HTERT RPE-1 (cell line): ENCODE results near the gene PRR7.

ENCODE experiments used
- in situ Hi-C: fragments of 300-500 bp; cut with MboI; formaldehyde crosslinking; loops from 4 replicates; pipeline ENCODE4 v1.14.3; 2020; ENCODE audit warnings: low sequenced_read_pairs

PRR7 gene

GRCh38 chr5:177423671-177424070 is 22.9 kb upstream of the PRR7 start:
- in situ Hi-C loops, result no loop called here

DNA sequence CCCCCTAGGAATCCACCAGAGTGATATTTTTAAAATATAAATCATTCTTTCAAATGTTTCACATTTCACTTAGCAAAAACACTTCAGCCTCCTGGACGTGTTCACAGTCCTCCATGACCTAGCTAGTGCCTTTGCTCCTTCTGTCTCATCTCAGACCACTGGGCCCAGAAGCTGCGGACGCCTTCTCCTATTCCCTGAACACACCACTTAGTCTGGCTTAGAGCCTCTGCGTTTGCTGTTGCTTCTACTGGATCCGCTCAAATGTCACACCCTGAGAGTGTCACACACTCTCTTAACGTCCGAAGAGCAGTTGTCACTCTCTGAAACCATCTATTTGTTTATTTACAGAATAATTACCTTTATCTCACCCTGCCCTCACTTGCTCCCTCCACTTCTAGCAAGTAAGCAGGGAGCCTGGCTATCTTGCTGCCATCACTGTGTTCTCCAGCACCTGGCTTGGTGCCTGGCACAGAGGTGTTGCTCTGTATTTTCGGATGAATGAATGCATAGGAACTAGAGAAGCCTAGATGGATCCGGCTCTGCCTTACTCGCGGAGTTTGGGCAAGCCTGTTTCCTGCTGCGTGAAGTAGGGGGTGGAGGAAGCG is 21.3 kb upstream of the PRR7 start:
- in situ Hi-C loops, result no loop called here

DNA sequence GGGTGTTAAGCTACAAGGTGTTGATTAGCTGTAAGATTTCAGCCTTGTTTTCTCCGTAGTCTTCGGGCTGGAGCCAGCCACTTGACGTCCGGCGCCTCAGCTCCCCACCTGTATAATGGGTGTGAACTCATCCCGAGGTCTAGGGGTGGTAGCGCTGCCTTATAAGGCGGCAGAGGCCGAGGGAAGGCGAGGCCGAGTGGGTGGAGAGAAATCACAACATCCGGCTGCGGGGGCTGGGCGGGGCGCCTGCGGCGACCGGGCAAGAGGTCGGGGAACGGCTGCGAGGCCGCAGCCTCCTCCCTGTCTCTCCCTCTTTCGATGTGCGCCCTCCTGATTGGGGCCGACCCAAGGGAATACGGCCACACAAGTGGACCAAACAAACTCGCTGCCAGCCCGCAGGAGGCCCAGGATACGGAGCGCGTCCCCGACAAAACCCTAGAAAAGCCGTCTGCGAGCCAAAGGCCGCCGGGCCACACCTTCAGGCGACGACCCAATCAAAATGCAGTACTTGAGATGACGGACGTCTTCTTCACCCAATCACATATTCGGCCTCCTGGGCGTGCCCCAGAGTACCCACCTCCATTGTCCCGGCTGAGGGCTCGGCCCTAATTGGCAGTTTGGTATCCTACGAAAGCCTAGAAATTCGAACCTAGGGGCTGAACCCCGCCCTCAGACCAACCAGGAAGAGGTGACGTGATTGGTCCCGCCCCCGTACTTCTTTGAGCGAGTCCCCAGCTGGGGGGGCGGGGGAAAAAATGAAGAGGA is 20.6 kb upstream of the PRR7 start:
- in situ Hi-C loops, result no loop called here

GRCh38 chr5:177426566-177427210 is 19.9 kb upstream of the PRR7 start, which contains the start of gene GRK6:
GRK6 (plus strand) TSS chr5:177426676; CDS start chr5:177426846, 170 bp downstream.
- in situ Hi-C loops, result no loop called here

DNA sequence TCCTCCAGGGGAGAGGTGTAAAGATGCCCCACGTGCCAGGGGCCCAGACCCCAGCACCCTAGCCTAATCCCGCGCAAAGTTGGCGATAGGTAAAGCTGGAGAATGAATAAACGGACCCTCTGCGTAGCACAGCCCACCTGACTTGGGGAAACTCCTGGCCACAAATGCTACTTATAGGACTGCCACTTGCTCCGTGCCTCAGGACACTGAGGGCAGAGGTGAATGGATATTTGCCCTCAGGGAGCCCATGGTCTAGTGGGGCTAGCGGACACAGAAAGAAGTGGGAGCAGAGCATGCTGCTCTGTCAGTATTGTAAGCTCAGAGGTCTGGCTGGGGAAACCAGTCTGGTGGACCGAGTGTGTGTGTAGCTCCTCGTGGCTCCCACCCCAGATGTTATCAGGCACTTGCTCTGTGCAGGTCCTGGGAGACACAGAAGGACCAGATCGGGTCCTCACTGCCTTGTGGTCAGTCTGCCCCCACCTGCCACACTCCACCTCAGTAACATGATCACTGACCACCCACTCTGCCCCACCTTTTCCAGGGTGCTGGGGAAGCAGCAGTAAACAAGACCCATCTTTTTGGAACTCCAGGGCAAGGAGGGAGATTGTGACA is 19.3 kb upstream of the PRR7 start:
- in situ Hi-C loops, result no loop called here

DNA sequence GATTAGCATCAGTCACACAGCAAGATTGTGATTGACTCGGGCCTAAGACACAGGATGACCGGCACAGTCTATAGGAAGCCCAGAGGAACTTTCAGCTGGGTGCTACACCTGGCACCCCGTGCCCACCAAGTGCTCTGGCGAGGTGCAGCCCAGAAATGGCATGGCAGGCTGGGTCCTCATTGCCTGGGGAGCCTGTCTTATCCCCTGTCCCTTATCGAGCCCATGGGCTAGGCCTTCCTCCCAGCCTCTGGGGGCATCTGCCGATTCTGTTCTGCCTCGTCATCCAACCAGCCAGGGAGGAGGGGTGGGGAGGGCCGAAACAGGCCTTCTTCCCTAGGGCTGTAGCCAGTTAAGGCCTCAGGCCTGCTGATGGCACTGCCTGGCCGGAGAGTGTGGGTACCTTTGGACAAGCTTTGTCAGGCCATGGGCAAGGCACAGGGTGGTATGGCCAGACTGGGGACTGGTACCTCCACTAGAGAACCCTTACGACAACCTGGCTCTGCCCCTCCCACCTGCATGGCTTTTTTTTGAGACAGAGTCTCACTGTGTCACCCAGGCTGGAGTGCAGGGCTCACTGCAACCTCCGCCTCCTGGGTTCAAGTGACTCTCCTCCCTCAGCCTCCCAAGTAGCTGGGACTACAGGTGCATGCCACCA is 18.6 kb upstream of the PRR7 start:
- in situ Hi-C loops, result no loop called here

DNA sequence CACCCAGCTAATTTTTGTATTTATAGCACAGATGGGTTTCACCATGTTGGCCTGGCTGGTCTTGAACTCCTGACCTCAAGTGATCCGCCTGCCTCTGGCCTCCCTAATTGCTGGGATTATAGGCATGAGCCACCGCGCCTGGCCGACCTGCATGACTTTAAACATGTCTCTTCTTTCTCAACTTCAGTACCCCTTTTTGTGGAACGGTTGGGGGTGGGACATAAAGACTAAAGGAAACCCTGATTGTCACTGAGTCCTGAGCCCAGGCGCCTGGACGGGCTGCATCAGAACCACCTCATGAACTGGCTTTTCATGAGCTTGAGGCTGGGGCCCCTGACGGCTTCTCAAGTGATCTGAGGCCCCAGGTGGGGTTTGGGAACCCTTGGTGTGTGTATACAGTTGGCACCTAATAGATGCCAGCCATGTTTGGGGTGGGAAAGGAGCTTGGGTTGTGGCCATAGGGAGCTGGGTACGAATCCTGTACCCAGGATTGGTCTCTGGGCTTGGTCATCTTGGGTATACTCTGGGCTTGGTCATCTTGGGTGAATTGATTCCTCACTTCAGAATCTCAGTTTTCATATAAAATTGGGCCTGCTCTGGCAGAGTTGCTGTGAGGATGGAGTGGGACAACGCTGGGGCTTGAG is 17.9 kb upstream of the PRR7 start:
- in situ Hi-C loops, result no loop called here

GRCh38 chr5:177429248-177430040 is 17.2 kb upstream of the PRR7 start:
- in situ Hi-C loops, result no loop called here

- in situ Hi-C loops, result no loop called here
Observed at GRCh38 chr5:177430140-177430951, 16.3 kb upstream of the PRR7 start.

- in situ Hi-C loops, result no loop called here
Observed at GRCh38 chr5:177430972-177431316, 15.7 kb upstream of the PRR7 start.

- in situ Hi-C loops, result no loop called here
Observed at GRCh38 chr5:177431317-177432142, 15.1 kb upstream of the PRR7 start.

- in situ Hi-C loops, result no loop called here
Observed at GRCh38 chr5:177432143-177432838, 14.3 kb upstream of the PRR7 start.

- in situ Hi-C loops, result no loop called here
Observed at GRCh38 chr5:177432839-177433657, 13.6 kb upstream of the PRR7 start.

DNA sequence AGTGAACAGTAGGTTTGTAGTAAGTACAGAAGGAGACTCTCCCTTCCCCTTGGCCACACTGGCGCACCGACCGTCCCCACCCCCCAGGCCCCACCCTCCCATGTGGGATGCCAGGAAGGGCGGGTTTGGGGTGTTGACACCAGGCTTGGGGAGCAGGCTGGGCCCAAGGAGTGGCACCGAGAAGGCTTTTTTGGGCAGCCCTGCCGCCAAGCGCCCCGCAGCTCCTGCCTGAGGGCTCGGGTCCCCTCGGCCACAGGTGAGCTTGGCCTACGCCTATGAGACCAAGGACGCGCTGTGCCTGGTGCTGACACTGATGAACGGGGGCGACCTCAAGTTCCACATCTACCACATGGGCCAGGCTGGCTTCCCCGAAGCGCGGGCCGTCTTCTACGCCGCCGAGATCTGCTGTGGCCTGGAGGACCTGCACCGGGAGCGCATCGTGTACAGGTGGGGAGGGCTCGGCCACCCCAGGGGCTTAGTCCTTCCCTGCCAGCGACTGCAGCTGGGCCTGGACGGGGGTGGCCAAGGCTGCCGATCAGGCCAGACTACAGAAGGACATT is 12.9 kb upstream of the PRR7 start:
- in situ Hi-C loops, result no loop called here

DNA sequence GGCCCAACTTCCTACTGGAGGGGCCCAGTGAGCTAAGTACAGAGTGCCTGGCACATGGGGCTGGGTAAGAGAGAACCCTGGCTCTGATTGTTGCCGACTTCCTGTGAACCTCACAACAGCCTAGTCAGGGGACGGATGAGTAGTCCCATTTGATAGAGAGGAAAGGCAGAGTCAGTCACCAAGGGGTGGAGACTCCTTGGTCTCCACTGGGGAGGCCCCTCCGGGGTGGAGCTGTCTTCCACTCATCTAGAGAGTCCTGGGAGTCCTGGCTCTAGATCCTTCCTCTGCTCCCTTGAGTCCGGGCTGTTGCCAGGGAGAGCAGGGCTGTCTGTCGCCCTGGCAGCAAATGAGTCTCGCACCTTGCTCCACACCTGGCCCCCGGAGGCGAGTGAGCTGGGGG is 12.2 kb upstream of the PRR7 start:
- in situ Hi-C loops, result no loop called here

DNA sequence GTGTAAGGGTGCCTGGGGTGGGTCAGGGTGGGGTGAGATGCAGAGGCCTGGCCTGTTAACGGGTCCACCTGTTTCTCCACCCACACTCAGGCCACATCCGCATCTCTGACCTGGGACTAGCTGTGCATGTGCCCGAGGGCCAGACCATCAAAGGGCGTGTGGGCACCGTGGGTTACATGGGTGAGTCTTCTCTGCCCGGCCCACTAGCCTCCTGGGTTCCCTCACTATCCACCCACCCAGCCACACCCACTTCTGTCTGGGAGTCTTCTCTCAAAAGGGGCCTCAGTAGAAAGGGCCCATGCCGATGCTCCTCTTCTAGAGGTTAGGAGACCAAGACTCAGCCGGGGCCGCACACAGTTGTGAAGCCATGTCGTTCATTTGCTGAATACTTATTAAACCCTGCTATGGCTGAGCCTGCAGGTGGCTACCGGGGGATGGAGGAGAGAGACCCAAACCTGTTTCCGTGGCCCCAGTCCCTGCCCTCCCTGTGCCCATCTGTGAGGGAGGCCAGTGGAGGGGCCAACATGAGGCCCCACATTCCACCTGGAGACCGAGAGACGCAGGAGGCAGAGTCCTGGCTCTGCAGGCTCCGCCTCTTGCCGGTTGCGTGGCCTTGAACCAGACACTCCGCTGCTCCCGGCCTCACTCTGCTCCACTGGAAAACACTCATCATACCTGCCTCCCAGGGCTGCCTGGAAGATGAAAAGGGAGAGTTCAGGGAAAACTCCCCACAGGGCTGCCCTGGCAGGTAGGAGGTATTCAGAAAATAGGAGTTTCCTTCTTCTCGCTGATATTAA is 11.5 kb upstream of the PRR7 start:
- in situ Hi-C loops, result no loop called here
